ENCODE results near the gene ASB18. TPM values are rescaled to one million over a fixed set of nuclear protein-coding genes. Genes with fewer than 3 reads are reported as not detected.

Gene ASB18
- polyA plus RNA-seq (2013, experiment 1 of 4): not detected
- polyA plus RNA-seq (2013, experiment 2 of 4): not detected
- not detected for polyA plus RNA-seq (2013, experiment 3 of 4)
- polyA plus RNA-seq (2013, experiment 4 of 4): not detected

GRCh38 chr2:236264256-236264655, at the start of gene ASB18:
Gene ASB18, minus strand, starts transcription at chr2:236264406. Its CDS starts 61 bp downstream, at chr2:236264345.
- no peaks in the 10 kb centered on the region for H3K9me3 ChIP-seq (ENCODE audit: control insufficient read depth, low read length)
- no peak within 1 kb of the TSS for H3K27ac ChIP-seq (ENCODE audit: insufficient read depth, low read depth, low read length, poor library complexity, severe bottlenecking)
- H3K36me3 ChIP-seq (ENCODE audit: control insufficient read depth, insufficient read depth, low read length): no peaks in the 10 kb centered on the region
- 74 to 78% methylated on average over 8 of the region's 8 CpGs for WGBS, 2 experiments
- H3K27me3 ChIP-seq (ENCODE audit: control insufficient read depth, insufficient read depth, low read length, poor library complexity, severe bottlenecking): no peaks in the 10 kb centered on the region
- no peak within 1 kb of the TSS for H3K4me3 ChIP-seq (ENCODE audit: insufficient read depth, low read depth, low read length)
- H3K4me1 ChIP-seq (ENCODE audit: control insufficient read depth, insufficient read depth, low read length): no peaks in the 10 kb centered on the region

- no peak overlapping the region for H3K27ac ChIP-seq (ENCODE audit: insufficient read depth, low read depth, low read length, poor library complexity, severe bottlenecking)
- H3K4me3 ChIP-seq (ENCODE audit: insufficient read depth, low read depth, low read length): no peak overlapping the region
- H3K9me3 ChIP-seq (ENCODE audit: control insufficient read depth, low read length): peaks cover 2% of the 10 kb centered on the region
- H3K36me3 ChIP-seq (ENCODE audit: control insufficient read depth, insufficient read depth, low read length): no peaks in the 10 kb centered on the region
- 82 to 89% methylated on average over 3 of the region's 3 CpGs for WGBS, 2 experiments
- no peaks in the 10 kb centered on the region for H3K4me1 ChIP-seq (ENCODE audit: control insufficient read depth, insufficient read depth, low read length)
- H3K27me3 ChIP-seq (ENCODE audit: control insufficient read depth, insufficient read depth, low read length, poor library complexity, severe bottlenecking): no peaks in the 10 kb centered on the region
Measured at GRCh38 chr2:236311286-236311685, 47.1 kb upstream of the ASB18 start.

- no peaks in the 10 kb centered on the region for H3K36me3 ChIP-seq (ENCODE audit: control insufficient read depth, insufficient read depth, low read length)
- no peak overlapping the region for H3K27ac ChIP-seq (ENCODE audit: insufficient read depth, low read depth, low read length, poor library complexity, severe bottlenecking)
- 49 to 50% methylated on average over 9 of the region's 9 CpGs for WGBS, 2 experiments
- H3K27me3 ChIP-seq (ENCODE audit: control insufficient read depth, insufficient read depth, low read length, poor library complexity, severe bottlenecking): no peaks in the 10 kb centered on the region
- H3K9me3 ChIP-seq (ENCODE audit: control insufficient read depth, low read length): peaks cover 2% of the 10 kb centered on the region
- no peaks in the 10 kb centered on the region for H3K4me1 ChIP-seq (ENCODE audit: control insufficient read depth, insufficient read depth, low read length)
- H3K4me3 ChIP-seq (ENCODE audit: insufficient read depth, low read depth, low read length): no peak overlapping the region
Measured at GRCh38 chr2:236309669-236310029, 45.4 kb upstream of the ASB18 start.

- Histone ChIP-seq H3K9me3 (ENCODE audit: control insufficient read depth, low read length) (peaks cover 2% of the 10 kb centered on the region), H3K27ac (ENCODE audit: insufficient read depth, low read depth, low read length, poor library complexity, severe bottlenecking) (no peak overlapping the region)
- WGBS, 2 experiments: 76 to 77% methylated on average over 19 of the region's 19 CpGs
Measured at GRCh38 chr2:236308855-236309668, 44.9 kb upstream of the ASB18 start.

GRCh38 chr2:236307641-236308040, 43.4 kb upstream of the ASB18 start:
- H3K27me3 ChIP-seq (ENCODE audit: control insufficient read depth, insufficient read depth, low read length, poor library complexity, severe bottlenecking): no peaks in the 10 kb centered on the region
- H3K4me1 ChIP-seq (ENCODE audit: control insufficient read depth, insufficient read depth, low read length): no peaks in the 10 kb centered on the region
- 63 to 68% methylated on average over 11 to 12 of the region's 12 CpGs for WGBS, 2 experiments
- H3K9me3 ChIP-seq (ENCODE audit: control insufficient read depth, low read length): no peaks in the 10 kb centered on the region
- no peak overlapping the region for H3K27ac ChIP-seq (ENCODE audit: insufficient read depth, low read depth, low read length, poor library complexity, severe bottlenecking)
- no peaks in the 10 kb centered on the region for H3K36me3 ChIP-seq (ENCODE audit: control insufficient read depth, insufficient read depth, low read length)
- H3K4me3 ChIP-seq (ENCODE audit: insufficient read depth, low read depth, low read length): no peak overlapping the region

More at GRCh38 chr2:236308855-236309668, 44.9 kb upstream of the ASB18 start:
- no peaks in the 10 kb centered on the region for H3K4me1 ChIP-seq (ENCODE audit: control insufficient read depth, insufficient read depth, low read length)
- H3K36me3 ChIP-seq (ENCODE audit: control insufficient read depth, insufficient read depth, low read length): no peaks in the 10 kb centered on the region
- no peaks in the 10 kb centered on the region for H3K27me3 ChIP-seq (ENCODE audit: control insufficient read depth, insufficient read depth, low read length, poor library complexity, severe bottlenecking)
- no peak overlapping the region for H3K4me3 ChIP-seq (ENCODE audit: insufficient read depth, low read depth, low read length)

- Histone ChIP-seq H3K4me1 (ENCODE audit: control insufficient read depth, insufficient read depth, low read length) (no peaks in the 10 kb centered on the region), H3K9me3 (ENCODE audit: control insufficient read depth, low read length) (no peaks in the 10 kb centered on the region), H3K36me3 (ENCODE audit: control insufficient read depth, insufficient read depth, low read length) (no peaks in the 10 kb centered on the region), H3K4me3 (ENCODE audit: insufficient read depth, low read depth, low read length) (no peak overlapping the region), H3K27me3 (ENCODE audit: control insufficient read depth, insufficient read depth, low read length, poor library complexity, severe bottlenecking) (no peaks in the 10 kb centered on the region), H3K27ac (ENCODE audit: insufficient read depth, low read depth, low read length, poor library complexity, severe bottlenecking) (no peak overlapping the region)
- WGBS, 2 experiments: 82 to 85% methylated on average over 11 to 13 of the region's 13 CpGs
Measured at GRCh38 chr2:236306825-236307540, 42.8 kb upstream of the ASB18 start.

GRCh38 chr2:236305964-236306605, 41.9 kb upstream of the ASB18 start:
- whole genome bisulfite sequencing, 2 experiments: 90 to 91% methylated on average over 5 to 6 of the region's 6 CpGs
- H3K4me3 ChIP-seq (ENCODE audit: insufficient read depth, low read depth, low read length): no peak overlapping the region

GRCh38 chr2:236305531-236305930, 41.3 kb upstream of the ASB18 start:
- Histone ChIP-seq H3K36me3 (ENCODE audit: control insufficient read depth, insufficient read depth, low read length) (no peaks in the 10 kb centered on the region), H3K27me3 (ENCODE audit: control insufficient read depth, insufficient read depth, low read length, poor library complexity, severe bottlenecking) (no peaks in the 10 kb centered on the region), H3K4me3 (ENCODE audit: insufficient read depth, low read depth, low read length) (no peak overlapping the region), H3K9me3 (ENCODE audit: control insufficient read depth, low read length) (no peaks in the 10 kb centered on the region), H3K27ac (ENCODE audit: insufficient read depth, low read depth, low read length, poor library complexity, severe bottlenecking) (no peak overlapping the region), H3K4me1 (ENCODE audit: control insufficient read depth, insufficient read depth, low read length) (no peaks in the 10 kb centered on the region)
- 92 to 93% methylated on average over 10 of the region's 10 CpGs for WGBS, 2 experiments

More at GRCh38 chr2:236305964-236306605, 41.9 kb upstream of the ASB18 start:
- H3K9me3 ChIP-seq (ENCODE audit: control insufficient read depth, low read length): no peaks in the 10 kb centered on the region
- H3K36me3 ChIP-seq (ENCODE audit: control insufficient read depth, insufficient read depth, low read length): no peaks in the 10 kb centered on the region
- no peak overlapping the region for H3K27ac ChIP-seq (ENCODE audit: insufficient read depth, low read depth, low read length, poor library complexity, severe bottlenecking)
- H3K4me1 ChIP-seq (ENCODE audit: control insufficient read depth, insufficient read depth, low read length): no peaks in the 10 kb centered on the region
- no peaks in the 10 kb centered on the region for H3K27me3 ChIP-seq (ENCODE audit: control insufficient read depth, insufficient read depth, low read length, poor library complexity, severe bottlenecking)

- H3K27ac ChIP-seq (ENCODE audit: insufficient read depth, low read depth, low read length, poor library complexity, severe bottlenecking): no peak overlapping the region
- no peaks in the 10 kb centered on the region for H3K4me1 ChIP-seq (ENCODE audit: control insufficient read depth, insufficient read depth, low read length)
- 97% methylated on average over 2 of the region's 2 CpGs for WGBS, 2 experiments
- H3K36me3 ChIP-seq (ENCODE audit: control insufficient read depth, insufficient read depth, low read length): no peaks in the 10 kb centered on the region
- H3K9me3 ChIP-seq (ENCODE audit: control insufficient read depth, low read length): no peaks in the 10 kb centered on the region
- no peaks in the 10 kb centered on the region for H3K27me3 ChIP-seq (ENCODE audit: control insufficient read depth, insufficient read depth, low read length, poor library complexity, severe bottlenecking)
- H3K4me3 ChIP-seq (ENCODE audit: insufficient read depth, low read depth, low read length): no peak overlapping the region
Measured at GRCh38 chr2:236303935-236304334, 39.7 kb upstream of the ASB18 start.

- no peak overlapping the region for H3K4me3 ChIP-seq (ENCODE audit: insufficient read depth, low read depth, low read length)
- no peaks in the 10 kb centered on the region for H3K4me1 ChIP-seq (ENCODE audit: control insufficient read depth, insufficient read depth, low read length)
- no peaks in the 10 kb centered on the region for H3K9me3 ChIP-seq (ENCODE audit: control insufficient read depth, low read length)
- 93 to 98% methylated on average over 6 of the region's 6 CpGs for WGBS, 2 experiments
- no peaks in the 10 kb centered on the region for H3K27me3 ChIP-seq (ENCODE audit: control insufficient read depth, insufficient read depth, low read length, poor library complexity, severe bottlenecking)
- no peak overlapping the region for H3K27ac ChIP-seq (ENCODE audit: insufficient read depth, low read depth, low read length, poor library complexity, severe bottlenecking)
- no peaks in the 10 kb centered on the region for H3K36me3 ChIP-seq (ENCODE audit: control insufficient read depth, insufficient read depth, low read length)
Measured at GRCh38 chr2:236302555-236302954, 38.3 kb upstream of the ASB18 start.
